Kidney glomerular epithelial cell (primary cell): ENCODE data around the gene SLC25A48.
"Not testable (repeated sequence)": the region's sequence is repeated elsewhere in the genome, so short reads cannot be mapped to it uniquely, and the experiment has no call there.

ENCODE experiments used
- DNase-seq: peaks from one replicate; lab custom pipeline; 2025; lab: John Stamatoyannopoulos, UW

Gene SLC25A48

DNA sequence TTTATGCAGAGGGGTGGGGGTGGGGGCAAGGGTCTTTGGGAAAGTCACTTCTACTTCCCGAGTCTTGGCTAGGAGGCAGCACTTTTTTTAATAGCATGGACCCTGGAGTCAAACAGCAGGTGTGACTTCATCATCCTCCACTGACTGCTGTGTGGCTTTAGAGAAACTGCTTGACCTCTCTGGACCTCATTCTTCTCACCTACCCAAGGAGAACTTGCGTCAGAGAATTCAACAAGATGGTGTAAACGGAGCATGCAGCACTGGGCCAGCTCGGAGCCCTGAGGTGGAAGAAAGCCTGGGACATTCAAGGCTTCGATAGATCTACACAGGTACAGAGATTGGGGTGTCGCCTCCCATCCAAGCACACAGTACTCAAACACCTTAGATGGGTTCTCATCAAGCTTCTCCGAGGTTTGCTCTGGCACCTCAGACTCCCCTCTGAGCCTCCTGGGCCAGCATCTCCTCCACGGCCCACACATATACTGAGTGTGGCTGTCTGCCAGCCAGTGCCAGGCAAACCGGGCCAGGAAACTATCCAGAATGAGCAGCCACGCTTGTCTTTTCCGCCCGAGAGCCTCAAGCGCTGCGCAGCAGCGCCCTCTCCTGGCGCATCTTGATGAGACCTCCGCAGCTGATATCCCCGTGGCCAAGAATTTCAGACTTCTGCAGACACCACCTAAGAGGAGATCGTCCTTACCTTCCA is 4.6 kb upstream of the SLC25A48 start:
- peak; percentile 68 for DNase-seq

DNA sequence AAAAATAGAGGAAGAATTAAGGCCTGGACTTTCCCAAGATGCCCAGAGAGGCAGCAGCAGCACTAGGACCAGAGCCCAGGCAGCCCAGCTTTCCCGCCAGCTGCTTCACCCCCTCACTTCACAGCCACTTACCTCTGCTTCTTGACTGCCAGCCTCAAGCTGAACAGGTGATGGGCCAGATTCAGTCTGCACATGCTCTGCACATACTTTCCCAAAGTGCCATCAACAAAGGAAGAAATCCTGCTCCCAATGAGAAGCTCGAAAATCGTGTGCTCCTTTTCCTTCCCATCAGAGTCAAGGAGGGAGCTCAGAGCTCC is 4.1 kb upstream of the SLC25A48 start:
- no peak for DNase-seq

DNA sequence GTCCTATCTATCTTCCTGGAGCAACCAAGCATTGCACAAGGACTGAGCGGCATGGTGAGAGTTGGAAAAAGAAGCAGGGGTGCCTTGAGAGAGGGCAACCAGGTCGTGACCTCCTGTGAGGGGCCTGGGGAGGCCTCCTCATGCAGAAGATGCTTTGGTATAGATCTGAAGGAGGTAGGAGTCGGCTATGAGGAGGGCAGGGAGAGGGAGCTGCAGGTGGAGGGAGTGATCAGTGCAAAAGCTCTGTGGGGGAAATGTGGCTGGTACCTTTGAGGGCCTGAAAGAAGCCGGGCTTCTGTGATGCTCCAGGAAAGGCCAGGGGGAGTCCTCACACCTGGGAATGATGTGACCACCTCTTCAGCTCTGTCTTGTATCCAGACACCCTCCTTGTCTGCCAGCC is 3.6 kb upstream of the SLC25A48 start:
- DNase-seq, result no peak

DNA sequence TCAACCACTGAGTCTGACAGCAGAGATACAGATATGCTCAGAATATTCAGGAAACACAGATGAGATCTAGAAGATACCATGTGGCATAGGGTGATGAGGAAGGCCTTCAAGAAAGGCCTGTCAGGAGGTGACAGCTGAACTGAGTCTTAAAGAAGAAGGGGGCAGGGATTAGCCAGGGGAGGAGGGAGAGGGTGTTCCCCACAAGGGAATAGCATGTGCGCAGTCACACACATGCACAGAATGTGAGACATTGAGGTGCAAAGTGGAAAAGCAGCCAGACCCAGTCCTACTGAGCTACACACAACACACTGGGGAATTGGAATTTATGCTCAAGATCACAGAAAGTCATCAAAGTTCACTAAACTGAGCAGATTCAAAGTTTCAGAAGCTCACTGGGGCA is 3.0 kb upstream of the SLC25A48 start:
- DNase-seq, result no peak

DNA sequence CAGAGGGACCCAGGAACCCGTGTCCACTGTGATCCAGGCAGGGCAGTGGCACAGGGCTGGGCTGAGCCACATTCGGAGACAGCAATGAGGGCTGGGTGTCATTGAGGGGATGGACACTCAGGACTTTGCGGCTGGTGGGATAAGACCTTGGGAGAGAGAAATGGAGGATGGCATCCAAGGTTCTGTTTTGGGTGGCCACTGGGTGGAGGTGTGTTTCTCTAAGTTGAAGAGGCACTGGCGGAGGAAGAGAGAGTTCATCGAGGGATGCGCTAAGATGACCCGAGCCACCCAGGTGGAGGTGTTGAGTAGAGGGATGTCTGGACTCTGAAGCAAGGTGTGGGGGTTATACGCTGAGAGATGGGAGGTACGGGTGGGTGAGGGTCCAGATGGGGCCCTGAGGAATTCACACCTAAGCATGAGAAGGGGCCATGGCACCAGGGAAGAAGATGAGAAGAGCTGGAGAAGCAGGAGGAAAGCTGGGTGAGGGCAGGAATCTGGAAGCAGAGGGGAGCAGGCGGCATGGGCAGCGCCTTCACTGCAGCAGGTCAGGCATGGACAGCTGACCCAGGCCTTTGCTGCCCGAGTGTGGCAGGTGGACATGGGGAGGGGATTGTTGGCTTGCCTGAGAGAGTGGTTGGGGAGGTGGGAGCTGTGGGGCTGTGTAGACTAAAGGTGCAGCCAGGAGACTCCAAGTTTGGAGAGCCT is 2.5 kb upstream of the SLC25A48 start:
- DNase-seq, result no peak

DNA sequence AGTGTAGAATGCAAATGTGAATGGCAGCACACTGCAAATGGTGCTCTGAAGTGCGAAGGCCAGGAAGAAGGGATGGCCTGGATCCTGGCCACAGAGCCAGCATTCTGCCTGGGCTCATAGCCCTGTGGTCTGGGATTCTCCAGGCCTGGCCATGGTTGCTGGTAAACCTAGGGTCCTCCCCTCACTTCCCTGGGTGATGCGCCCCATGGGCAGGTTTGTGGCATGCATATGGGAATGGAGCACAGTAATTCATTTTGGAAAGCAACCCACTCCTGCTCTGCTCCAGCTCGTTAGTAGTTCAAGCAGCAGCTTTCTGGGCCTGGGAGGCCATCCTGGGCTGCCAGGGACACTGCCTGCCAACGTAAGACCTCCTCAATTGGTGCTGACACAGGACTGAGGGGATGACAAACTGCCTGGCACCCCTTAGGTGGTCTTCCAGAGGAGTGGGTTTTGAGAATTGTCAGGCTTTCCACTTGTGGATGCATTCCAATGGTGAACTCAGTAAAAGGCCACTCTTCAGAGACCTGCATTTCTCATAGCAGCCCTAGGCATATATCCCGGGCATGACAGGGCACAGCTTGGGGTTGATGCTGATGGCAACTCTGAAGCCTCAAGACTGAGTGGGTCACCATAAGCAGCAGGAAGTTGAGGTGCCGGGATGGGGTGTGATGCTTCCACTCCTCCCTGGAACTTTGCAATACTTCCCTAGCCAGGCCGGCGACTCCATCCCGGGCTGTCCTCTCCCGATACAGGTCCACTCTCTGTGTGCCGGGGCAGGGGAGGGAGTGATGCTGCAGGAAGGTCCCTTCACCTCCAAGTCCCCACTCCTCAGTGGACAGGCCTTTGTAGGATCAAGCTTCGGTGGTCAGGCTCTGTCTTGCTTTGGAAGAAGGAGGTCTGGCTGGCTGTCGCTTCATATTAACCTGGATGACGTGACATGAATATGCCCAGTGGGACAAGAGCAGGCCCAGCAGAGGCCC is 1.2 kb upstream of the SLC25A48 start:
- no peak for DNase-seq

DNA sequence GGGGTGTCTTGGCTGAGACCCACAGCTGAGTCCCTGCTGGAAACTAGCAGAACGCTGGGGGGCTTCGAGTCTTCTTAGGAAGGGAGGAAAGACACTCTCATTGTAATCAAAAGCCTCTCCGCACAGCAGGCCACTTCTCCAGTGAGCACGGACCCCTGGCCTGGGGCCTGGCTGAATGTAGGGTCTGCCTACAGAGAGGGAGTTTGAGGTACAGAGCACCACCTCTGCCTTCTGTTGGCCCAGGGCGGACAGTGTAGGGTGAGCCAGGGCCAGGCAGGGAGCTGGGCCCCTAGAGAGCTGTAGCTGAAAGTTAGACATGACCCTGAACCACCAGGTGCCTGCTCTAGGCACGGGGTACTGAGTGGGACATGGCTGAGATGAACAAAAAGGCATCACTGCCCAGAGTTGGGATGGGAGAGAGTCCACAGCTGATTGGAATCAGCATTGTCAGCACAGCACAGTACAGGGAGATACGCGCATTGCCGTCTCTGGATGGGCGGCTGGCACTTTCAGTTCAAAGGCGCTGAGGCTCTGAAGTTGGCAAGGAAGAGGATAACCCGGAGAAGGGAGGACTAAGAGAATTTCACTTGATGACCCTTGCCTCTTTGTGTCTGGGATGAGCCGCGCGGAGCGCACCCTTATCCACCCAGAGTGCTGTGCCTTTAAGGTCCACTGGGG is 363 bp upstream of the SLC25A48 start:
- DNase-seq, result no peak

DNA sequence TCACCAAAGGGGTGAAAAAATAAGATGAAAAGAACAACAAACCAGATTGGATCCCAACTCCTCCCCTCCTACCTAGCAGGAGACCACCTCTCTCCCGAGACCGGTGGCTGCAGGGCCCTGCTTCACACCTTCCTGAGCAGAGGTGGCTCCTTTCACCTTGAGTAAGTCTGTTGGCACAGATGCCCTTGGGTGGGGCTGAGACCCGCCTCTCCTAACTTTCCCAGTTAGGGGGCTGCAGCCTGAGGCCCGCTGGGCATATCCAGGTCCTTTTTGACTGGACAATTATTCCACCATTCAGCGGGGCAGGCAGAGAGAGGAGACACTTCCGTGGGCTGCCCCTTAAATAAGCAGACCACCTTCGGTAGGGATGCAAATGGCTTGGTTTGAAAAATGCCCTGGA is 1.3 kb downstream of the SLC25A48 start:
- no peak for DNase-seq

DNA sequence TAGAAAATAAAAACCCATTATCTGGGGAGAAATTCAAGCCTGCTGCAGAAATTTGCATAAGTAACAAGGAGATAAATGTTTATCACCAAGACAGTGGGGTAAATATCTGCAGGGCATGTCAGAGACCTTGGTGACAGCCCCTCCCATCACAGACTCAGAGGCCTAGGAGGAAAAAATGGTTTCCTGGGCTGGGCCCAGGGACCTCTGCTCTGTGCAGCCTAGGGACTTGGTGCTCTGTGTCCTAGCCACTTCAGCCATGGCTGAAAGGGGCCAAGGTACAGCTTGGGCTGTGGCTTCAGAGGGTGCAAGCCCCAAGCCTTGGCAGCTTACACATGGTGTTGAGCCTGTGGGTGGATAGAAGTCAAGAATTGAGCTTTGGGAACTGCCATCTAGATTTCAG is 3.9 kb downstream of the SLC25A48 start:
- not testable (repeated sequence) for DNase-seq

DNA sequence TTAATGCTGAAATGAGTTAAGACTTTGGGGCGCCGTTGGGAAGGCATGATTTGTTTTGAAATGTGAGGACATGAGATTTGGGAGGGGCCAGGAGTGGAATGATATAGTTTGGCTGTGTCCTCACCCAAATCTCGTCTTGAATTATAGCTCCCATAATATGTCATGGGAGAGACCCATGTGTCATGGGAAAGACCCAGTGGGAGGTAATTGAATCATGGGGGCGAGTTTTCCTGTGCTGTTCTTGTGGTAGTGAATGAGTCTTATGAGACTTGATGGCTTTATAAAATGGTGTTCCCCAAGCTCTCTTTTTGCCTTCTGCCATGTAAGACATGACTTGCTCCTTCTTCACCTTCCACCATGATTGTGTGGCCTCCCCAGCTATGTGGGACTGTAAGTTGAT is 5.1 kb downstream of the SLC25A48 start:
- DNase-seq, result no peak

DNA sequence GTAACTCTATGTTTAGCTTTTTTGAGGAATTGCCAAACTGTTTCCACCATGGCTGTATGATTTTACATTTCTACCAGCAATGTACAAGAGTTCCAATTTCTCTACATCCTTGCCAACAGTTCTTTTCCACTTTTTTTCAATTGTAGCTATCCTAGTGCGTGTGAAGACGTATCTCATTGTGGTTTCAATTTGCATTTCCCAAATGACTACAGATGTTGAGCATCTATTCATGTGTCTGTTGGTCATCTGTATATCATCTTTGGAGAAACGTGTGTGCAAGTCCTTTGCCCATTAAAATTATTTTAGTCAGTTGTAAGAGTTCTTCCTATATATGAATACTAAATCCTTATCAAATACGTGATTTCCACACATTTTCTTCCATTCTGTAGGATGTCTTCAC is 6.5 kb downstream of the SLC25A48 start:
- DNase-seq, result no peak

DNA sequence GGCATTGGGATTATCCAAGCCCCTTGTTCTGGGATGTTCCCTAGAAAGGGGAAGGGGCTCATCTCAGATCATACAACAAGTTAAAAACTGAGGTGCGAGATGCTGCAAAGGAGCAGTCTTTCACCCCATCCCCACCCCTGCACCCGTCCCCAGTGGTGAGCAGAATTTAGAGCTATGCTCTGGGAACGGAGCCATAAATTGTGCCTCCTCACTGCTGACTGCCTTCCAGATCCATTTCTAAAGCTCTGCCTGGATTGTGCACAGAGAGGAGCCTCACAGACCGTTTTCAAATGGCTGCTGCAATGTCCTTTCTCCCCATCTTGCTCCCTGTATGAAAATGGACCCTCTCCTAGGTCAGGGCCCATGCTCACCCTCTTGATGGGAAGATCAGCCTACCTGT is 8.3 kb downstream of the SLC25A48 start:
- no peak for DNase-seq

DNA sequence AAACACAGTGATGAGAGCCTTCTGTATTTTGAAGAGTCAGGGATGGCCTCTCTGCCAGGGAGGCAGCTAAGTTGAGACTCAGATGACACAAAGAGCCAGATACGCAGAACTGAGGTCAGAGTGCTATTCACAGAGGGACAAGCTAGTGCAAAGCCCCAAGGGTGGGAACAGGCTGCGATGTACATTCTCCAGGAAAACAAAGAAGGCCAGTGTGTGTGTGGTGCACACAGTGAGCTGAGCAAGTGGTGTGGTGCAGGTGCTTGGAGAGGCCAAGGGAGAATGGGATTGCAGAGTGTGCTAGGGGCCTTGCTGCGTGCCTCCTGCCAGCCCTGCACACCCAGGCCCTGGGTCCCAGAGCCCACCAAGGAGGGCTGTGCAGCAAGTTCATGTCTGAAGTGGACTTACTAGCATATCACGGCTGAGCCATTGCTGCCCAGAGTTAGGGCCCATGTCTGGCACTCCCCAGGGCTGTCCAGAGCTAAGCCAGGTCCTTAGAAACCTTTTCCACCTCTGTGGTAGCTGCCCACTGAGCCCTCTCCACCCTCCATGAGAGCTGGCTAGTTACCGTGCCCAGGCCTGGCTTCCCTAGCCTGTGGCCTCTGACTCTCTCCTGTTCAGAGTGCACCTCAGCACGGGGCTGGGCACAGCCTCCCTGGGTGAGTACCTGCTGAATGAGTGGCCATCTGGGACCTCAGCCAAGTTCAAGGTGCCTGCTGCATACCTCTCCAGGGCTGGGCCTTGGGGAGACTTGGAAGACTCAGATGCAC is 9.3 kb downstream of the SLC25A48 start:
- DNase-seq, result no peak

DNA sequence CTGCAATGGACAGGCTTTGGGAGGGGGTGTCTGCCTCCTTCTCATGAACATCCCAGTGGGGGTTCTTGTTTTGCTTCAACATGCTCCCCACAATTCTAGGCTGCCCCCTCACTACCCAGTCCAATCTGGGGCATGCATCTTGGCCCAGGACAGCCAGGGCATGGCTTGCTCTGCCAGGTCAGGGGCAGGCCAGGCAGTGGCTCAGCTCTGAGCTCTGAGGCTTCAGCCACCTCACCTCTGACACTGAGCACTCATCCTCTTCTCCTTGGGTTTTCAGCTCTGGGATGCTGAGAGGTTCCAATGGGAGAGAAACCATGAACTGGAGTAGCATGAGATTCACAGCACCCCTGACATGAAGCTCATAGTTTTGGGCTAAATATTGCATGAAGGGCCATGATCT is 11.8 kb downstream of the SLC25A48 start:
- DNase-seq, result no peak

DNA sequence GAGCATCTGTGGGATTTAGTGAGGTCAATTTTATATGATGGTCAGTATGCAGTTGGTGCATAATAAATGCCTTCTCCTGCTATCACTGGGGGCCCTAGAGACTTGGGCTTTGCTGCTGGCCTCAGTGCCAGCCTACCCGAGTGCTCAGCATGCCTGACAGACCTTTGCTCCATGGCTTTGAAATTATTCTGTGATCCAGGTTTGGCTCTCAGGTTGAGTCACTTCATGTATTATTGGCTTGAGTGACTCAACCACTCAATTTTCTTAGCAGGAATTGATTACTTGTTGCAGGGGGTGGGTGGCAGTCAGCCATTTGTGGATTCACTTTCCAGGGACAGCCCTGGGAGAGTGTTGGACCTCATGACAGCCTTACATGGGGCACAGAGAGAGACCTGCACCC is 13.5 kb downstream of the SLC25A48 start:
- no peak for DNase-seq

DNA sequence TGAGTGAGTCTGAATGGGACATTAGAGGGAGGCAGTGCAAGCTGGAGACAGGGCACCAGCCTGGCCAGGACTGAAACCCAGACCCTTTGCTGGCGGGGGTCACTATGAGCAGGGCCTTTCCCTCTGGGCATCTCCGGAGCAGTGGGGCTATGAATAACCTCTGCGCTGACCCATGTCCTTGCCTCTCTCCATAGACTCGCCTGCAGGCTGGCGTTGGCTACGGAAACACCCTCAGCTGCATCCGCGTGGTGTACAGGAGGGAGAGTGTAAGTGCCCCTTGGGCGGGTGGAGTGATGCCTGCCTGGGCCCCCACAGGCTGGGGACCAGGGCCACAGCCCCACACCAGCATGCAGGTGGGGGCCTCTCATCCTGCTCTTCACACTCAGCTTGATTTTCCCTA is 15.8 kb downstream of the SLC25A48 start:
- no peak for DNase-seq

DNA sequence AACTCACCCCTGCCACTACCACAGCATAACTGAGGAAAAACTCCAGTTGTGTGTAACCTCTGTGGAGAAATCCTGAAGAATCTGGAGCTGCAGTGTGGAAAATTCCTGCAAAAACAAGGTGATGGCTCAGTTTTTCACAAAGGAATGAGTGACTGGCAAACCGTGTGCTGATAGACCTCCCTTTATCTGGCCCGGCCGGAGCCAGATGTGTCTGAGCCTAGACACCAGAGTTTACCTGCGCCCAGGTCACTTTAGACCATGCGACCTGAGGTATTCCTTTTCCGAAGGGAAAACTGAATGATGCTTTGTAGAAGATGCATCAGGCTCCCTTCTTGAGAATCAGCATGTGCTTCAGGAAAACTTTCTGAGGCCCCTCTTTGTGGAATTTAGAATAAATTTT is 16.2 kb downstream of the SLC25A48 start:
- no peak for DNase-seq

DNA sequence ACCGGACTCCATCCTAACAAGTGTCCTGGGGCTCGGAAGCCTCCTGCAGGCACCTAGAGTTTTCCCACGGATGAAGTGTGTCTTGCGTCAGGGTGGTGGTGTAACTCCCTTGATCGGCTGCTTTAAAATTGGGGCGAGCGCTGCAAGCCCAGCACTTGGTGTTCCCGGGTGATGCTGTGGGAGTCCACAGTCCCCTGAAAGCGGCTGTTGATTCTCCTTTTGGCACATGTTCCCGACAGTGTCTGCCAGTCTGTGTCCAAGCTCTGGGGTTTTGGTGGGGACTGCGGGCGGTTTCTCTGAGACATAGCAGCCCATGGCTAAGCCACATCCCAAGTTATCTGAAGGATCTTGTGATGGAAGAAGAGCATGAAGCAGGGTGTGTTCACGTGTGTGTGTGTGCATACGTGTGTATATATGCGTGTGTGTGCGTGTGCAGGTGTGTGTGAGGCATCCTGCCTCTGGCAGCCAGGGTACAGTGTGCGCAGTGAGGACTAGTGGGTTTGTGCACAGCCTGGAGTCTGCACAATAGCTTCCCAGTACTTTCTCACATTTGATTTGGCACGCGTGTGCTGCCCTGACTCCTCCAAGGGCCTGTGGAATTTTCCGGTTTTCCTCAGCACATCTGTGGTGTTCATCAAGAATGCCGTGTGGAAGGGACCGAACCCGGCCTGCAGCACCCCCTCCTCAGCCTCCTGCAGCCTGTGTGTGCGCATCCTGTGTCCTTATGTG is 16.9 kb downstream of the SLC25A48 start:
- DNase-seq, result no peak

DNA sequence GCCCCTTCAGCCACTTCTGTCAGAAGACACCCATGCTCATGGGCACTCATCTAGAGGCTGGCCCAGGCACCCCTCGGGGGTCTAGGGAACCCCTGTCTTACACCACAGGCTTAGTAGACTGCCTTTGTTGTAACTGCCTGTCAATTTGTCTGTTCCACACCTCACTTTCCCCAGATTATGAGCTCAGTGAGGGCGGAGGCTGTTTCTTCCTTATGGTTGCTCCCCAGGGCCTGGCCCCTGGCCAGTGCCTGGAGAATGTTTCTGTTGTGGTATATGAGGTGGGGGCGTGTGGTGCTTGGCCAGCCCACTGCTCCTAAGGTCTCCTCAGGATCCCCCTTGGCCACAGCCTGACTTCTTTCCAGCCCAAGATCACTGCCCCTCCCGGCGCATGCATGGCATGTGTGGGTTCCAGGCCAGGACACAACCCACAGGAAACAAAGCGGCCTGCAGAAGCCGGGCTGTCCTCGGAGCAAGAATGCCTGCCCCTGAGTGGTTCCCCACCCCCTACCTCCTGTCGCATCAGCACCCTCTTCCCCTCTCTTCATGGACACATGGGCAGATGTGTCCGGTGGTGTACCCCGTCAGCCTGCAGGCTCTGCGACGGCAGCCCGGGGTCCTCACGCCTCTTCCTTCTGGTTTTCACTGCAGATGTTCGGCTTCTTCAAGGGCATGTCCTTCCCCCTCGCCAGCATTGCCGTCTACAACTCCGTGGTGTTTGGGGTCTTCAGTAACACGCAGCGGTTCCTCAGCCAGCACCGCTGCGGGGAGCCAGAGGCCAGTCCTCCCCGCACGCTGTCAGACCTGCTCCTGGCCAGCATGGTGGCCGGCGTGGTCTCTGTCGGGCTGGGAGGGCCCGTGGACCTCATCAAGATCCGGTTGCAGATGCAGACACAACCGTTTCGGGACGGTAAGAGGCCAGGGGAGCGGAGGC is 17.7 kb downstream of the SLC25A48 start:
- DNase-seq, result no peak
